ENCODE results near the gene CD14.

The CD14 gene

DNA sequence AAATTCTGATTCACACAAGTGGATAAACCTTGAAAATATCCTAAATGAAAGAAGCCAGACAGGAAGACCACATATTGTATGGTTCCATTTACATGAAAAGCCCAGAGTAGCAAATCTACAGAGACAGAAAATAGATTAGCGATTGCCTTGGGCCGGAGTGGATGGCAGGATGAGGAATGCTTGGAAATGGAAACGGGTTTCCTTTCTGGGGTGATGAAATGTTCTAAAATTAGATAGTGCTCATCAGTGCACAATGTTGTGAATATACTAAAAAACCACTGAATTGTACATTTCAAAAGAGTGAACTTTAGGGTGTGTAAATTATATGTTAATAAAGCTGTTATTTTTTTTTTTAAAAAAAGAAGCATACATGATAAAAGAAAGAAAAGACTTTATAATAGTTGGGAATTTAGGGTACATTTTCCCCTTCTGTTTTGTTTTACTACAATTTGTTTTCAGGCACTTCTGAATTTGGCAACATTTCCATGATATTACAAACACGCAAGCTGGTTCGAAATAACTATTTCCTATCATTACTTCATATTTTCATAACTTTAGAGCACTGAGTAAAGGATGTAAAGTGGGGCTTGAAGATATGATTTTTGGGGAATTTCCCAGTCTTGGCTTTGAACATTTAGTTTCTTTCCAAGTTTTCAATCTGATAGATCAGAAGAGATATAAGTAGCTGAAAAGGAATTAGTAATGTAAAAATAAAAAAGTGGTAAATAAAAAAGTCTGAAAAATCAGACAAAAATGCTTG is 44.5 kb downstream of the CD14 start:
- no peak overlapping the region for H3K4me3 ChIP-seq (ENCODE audit: control insufficient read depth, low read depth, low read length)
- TF ChIP-seq, protein P1, sequence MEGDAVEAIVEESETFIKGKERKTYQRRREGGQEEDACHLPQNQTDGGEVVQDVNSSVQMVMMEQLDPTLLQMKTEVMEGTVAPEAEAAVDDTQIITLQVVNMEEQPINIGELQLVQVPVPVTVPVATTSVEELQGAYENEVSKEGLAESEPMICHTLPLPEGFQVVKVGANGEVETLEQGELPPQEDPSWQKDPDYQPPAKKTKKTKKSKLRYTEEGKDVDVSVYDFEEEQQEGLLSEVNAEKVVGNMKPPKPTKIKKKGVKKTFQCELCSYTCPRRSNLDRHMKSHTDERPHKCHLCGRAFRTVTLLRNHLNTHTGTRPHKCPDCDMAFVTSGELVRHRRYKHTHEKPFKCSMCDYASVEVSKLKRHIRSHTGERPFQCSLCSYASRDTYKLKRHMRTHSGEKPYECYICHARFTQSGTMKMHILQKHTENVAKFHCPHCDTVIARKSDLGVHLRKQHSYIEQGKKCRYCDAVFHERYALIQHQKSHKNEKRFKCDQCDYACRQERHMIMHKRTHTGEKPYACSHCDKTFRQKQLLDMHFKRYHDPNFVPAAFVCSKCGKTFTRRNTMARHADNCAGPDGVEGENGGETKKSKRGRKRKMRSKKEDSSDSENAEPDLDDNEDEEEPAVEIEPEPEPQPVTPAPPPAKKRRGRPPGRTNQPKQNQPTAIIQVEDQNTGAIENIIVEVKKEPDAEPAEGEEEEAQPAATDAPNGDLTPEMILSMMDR (IDR thresholded peaks at IDR 0.05; ENCODE audit: control insufficient read depth, insufficient read depth, low read depth, low read length, missing control alignments) = no peak
- no peak for DNase-seq (ENCODE audit: low read depth)

DNA sequence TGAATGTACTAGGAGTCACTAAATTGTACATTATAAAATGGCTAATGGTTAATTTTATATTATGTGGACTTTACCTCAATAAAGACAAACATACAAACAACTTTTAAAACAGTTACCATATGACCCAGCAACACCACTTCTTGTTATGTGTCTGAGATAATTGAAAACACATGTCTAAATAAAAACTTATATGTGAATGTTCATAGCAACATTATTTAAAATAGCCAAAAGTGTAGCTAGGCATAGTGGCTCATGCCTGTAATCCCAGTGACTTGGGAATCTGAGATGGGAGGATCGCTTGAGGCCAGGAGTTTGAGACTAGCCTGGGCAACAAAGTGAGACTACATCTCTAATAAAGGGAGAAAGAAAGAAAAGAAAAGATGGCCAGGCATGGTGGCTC is 45.5 kb downstream of the CD14 start:
- no peak overlapping the region for H3K4me3 ChIP-seq (ENCODE audit: control insufficient read depth, low read depth, low read length)
- TF ChIP-seq, protein P1 (IDR thresholded peaks at IDR 0.05; ENCODE audit: control insufficient read depth, insufficient read depth, low read depth, low read length, missing control alignments) = no peak

More for the DNA sequence above, 45.5 kb downstream of the CD14 start:
- DNase-seq (ENCODE audit: low read depth) = no peak
